GM12801 (cell line): ENCODE measurements around the gene DCLK3.

ENCODE experiments used
- CTCF ChIP-seq: IDR thresholded peaks from one replicate; pipeline ENCODE4 v1.5.1; 2011; ENCODE audit warnings: control low read depth; ENCODE audit not compliant: insufficient read length; ENCODE audit errors: extremely low read depth

The DCLK3 gene

GRCh38 chr3:36729204-36730056 is 34.9 kb downstream of the DCLK3 start:
- TF ChIP-seq CTCF = no peak

GRCh38 chr3:36714343-36715086 is 49.8 kb downstream of the DCLK3 start:
- TF ChIP-seq CTCF = no peak

- no peak for TF ChIP-seq CTCF
Observed at GRCh38 chr3:36713904-36714303, 50.4 kb downstream of the DCLK3 start.

GRCh38 chr3:36710606-36711005 is 53.7 kb downstream of the DCLK3 start:
- no peak for TF ChIP-seq CTCF

- no peak for TF ChIP-seq CTCF
Observed at GRCh38 chr3:36709826-36710365, 54.5 kb downstream of the DCLK3 start.

- TF ChIP-seq CTCF = no peak
Observed at GRCh38 chr3:36709281-36709680, 55.1 kb downstream of the DCLK3 start.

GRCh38 chr3:36707623-36708409 is 56.5 kb downstream of the DCLK3 start:
- no peak for TF ChIP-seq CTCF
